Keratinocyte (primary cell): Measurements from ENCODE around the gene ERCC3. TPM values are rescaled to one million over a fixed set of nuclear protein-coding genes. Genes with fewer than 3 reads are reported as not detected.
"Not testable (repeated sequence)": the region's sequence is repeated elsewhere in the genome, so short reads cannot be mapped to it uniquely, and the experiment has no call there.

Experiments used
- DNase-seq: peaks from one replicate; pipeline ENCODE4 v3.0.0-alpha.2; 2011; ENCODE audit warnings: low read depth, missing footprints, low spot score
- FAIRE-seq: peaks from 2 replicates; lab custom pipeline; 2011; peaks lifted over from hg19 to GRCh38; lab: Jason Lieb, UNC
- H2AFZ ChIP-seq: 2 replicates; pipeline ENCODE4 v1.6.0; 2012; ENCODE audit warnings: low read length, control low read depth, inconsistent platforms; ENCODE audit not compliant: control insufficient read depth
- H3K27ac ChIP-seq: 2 replicates; pipeline ENCODE4 v1.5.1; 2011; ENCODE audit warnings: low read length; ENCODE audit not compliant: control insufficient read depth, insufficient read depth
- H3K27me3 ChIP-seq: 3 replicates; pipeline ENCODE4 v1.6.0; 2011; ENCODE audit warnings: low read length; ENCODE audit not compliant: control insufficient read depth, insufficient read depth; ENCODE audit errors: extremely low read depth
- H3K36me3 ChIP-seq, 2 experiments: 2 replicates in 1 of 2; 3 replicates in 1 of 2; pipeline ENCODE4 v1.5.1; 2011; ENCODE audit warnings: low read length in 2 of 2, mild to moderate bottlenecking in 1 of 2; ENCODE audit not compliant: control insufficient read depth in 2 of 2, insufficient read depth in 2 of 2; ENCODE audit errors: extremely low read depth in 1 of 2
- H3K4me1 ChIP-seq: 3 replicates; pipeline ENCODE4 v1.5.1; 2011; ENCODE audit warnings: low read length; ENCODE audit not compliant: control insufficient read depth, insufficient read depth; ENCODE audit errors: extremely low read depth
- H3K4me2 ChIP-seq: 3 replicates; pipeline ENCODE4 v1.6.0; 2011; ENCODE audit warnings: low read depth, low read length; ENCODE audit not compliant: control insufficient read depth, insufficient read depth; ENCODE audit errors: extremely low read depth
- H3K4me3 ChIP-seq, 3 experiments: fragments of 200-600 bp in 1 of 3; sonication (generic) in 1 of 3; 2 replicates in 2 of 3; 3 replicates in 1 of 3; pipeline ENCODE4 v1.5.1; 2011 to 2016; ENCODE audit warnings: low read length in 3 of 3, mild to moderate bottlenecking in 3 of 3, control low read depth in 2 of 3, inconsistent platforms in 1 of 3, low read depth in 1 of 3, mixed read lengths in 1 of 3, mixed run types in 1 of 3, moderate library complexity in 1 of 3; ENCODE audit not compliant: control insufficient read depth in 2 of 3, insufficient read depth in 2 of 3; ENCODE audit errors: extremely low read depth in 1 of 3
- H3K79me2 ChIP-seq: 2 replicates; pipeline ENCODE4 v1.6.0; 2012; ENCODE audit warnings: low read length; ENCODE audit not compliant: control insufficient read depth, insufficient read depth
- H3K9ac ChIP-seq: 3 replicates; pipeline ENCODE4 v1.6.0; 2011; ENCODE audit warnings: low read length; ENCODE audit not compliant: control insufficient read depth, insufficient read depth; ENCODE audit errors: extremely low read depth
- H3K9me1 ChIP-seq: 3 replicates; pipeline ENCODE4 v1.6.0; 2011; ENCODE audit warnings: low read length; ENCODE audit not compliant: control insufficient read depth, insufficient read depth; ENCODE audit errors: extremely low read depth
- H3K9me3 ChIP-seq: 2 replicates; pipeline ENCODE4 v1.5.1; 2012; ENCODE audit warnings: low read depth, low read length; ENCODE audit not compliant: control insufficient read depth
- H4K20me1 ChIP-seq: 3 replicates; pipeline ENCODE4 v1.6.0; 2011; ENCODE audit warnings: low read length; ENCODE audit not compliant: control insufficient read depth, insufficient read depth; ENCODE audit errors: extremely low read depth
- EZH2 ChIP-seq: IDR thresholded peaks from one replicate; pipeline ENCODE4 v1.6.1; 2012; ENCODE audit warnings: inconsistent platforms, mild to moderate bottlenecking, low read length, moderate library complexity
- dilution Hi-C: fragments of 300-500 bp; cut with MboI; formaldehyde crosslinking; loops from one replicate; pipeline ENCODE4 v1.7.0; 2020; ENCODE audit warnings: low sequenced_read_pairs; ENCODE audit not compliant: extremely low pct_ligation_motif_present
- polyA plus RNA-seq, 5 experiments: library from polyadenylated mRNA; depleted of rRNA in 3 of 5; stranded (reverse) in 3 of 5; stranded (forward) in 1 of 5; unstranded in 1 of 5; fragments of >200 nt; gene quantifications; 1 replicate in 1 of 5; 2 replicates in 3 of 5; 3 replicates in 1 of 5; pipeline versions ENCODE4 v1.2.1 to v1.2.3, GENCODE V29; 2011 to 2012; ENCODE audit warnings: missing spikeins in 2 of 5, low read depth in 1 of 5, low replicate concordance in 1 of 5
- TF ChIP-seq, protein P1 (sequence below), 3 experiments: IDR thresholded peaks in 1 of 3; conservative IDR thresholded peaks in 1 of 3; optimal IDR thresholded peaks in 1 of 3; 2 replicates in 2 of 3; 3 replicates in 1 of 3; pipeline versions ENCODE3 to v1.5.1; 2011; ENCODE audit warnings: low read length in 3 of 3, mild to moderate bottlenecking in 3 of 3, moderate library complexity in 2 of 3, control low read depth in 1 of 3, inconsistent platforms in 1 of 3; ENCODE audit not compliant: insufficient read depth in 2 of 3; ENCODE audit errors: extremely low read depth in 1 of 3

Gene ERCC3
- polyA plus RNA-seq, 1 donor (not counting 4 experiments of a cell fraction or from before 2014, with no cell fraction given): 40.6 TPM

DNA sequence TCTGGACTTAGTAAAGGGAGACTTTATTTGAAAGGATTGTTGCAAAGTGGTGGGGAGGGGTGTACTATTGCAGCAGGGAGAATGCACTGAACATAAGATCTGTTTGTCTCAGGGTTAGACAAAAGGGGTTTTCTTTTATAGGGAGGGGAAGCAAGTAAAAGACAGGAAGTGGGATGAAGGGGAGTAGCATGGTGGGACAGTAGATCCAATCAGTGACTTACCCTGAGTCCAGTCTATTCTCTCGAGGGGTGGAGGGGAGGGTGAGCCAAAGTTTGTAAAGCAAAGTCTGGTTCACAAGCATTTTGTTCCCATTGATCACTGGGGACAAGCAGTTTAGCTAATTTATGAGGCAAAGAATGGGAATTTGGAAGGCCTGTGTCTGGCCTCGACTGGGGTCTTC lies 38.8 kb downstream of the ERCC3 start:
- dilution Hi-C loops: no loop called here
- DNase-seq: no peak
- H2AFZ ChIP-seq: no peak overlapping the region
- H3K9me1 ChIP-seq: no peaks in the 10 kb centered on the region
- FAIRE-seq: no peak
- no peak overlapping the region for H3K27ac ChIP-seq
- no peaks in the 10 kb centered on the region for H3K79me2 ChIP-seq
- H3K36me3 ChIP-seq: peaks cover 7 to 12% of the 10 kb centered on the region in 2 experiments
- TF ChIP-seq EZH2: no peak
- TF ChIP-seq, protein P1, sequence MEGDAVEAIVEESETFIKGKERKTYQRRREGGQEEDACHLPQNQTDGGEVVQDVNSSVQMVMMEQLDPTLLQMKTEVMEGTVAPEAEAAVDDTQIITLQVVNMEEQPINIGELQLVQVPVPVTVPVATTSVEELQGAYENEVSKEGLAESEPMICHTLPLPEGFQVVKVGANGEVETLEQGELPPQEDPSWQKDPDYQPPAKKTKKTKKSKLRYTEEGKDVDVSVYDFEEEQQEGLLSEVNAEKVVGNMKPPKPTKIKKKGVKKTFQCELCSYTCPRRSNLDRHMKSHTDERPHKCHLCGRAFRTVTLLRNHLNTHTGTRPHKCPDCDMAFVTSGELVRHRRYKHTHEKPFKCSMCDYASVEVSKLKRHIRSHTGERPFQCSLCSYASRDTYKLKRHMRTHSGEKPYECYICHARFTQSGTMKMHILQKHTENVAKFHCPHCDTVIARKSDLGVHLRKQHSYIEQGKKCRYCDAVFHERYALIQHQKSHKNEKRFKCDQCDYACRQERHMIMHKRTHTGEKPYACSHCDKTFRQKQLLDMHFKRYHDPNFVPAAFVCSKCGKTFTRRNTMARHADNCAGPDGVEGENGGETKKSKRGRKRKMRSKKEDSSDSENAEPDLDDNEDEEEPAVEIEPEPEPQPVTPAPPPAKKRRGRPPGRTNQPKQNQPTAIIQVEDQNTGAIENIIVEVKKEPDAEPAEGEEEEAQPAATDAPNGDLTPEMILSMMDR (optimal IDR thresholded peaks at IDR 0.05 in 1 of 3, IDR thresholded peaks at IDR 0.05 in 1 of 3, conservative IDR thresholded peaks at IDR 0.05 in 1 of 3; ENCODE audit: extremely low read depth in 1 of 3, insufficient read depth in 2 of 3, low read length in 3 of 3): no peak
- no peak overlapping the region for H3K9ac ChIP-seq
- H3K4me3 ChIP-seq: no peak overlapping the region
- H3K9me3 ChIP-seq: no peaks in the 10 kb centered on the region
- H3K4me2 ChIP-seq: no peak overlapping the region
- H3K27me3 ChIP-seq: no peaks in the 10 kb centered on the region
- H4K20me1 ChIP-seq: no peaks in the 10 kb centered on the region
- peaks cover 4% of the 10 kb centered on the region for H3K4me1 ChIP-seq

DNA sequence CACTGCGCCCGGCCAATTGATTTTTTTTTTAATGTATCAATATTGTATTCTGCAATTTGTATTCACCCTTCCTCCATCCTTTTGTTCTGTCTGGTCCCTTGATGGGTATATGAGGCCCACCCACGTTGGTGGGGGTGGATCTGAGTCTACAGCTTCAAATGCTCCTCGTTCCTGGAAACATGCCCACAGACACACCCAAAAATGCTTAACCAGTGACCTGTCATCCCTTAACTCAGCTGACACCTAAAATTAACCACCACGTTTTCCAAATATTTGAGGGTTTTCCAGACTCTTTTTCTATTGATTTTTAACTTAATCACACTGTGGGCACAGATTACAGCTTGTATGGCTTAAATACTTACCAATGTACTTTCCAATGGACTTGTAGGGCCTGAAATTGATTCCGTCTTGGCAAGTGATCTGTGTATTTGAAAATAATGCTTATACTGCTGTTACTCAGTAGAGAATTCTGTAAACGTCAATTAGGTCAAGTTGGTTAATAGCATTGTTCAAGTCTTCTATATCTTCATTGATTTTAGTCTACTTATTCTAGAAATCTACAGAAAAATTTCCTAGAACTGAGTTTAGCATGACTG lies 39.5 kb downstream of the ERCC3 start:
- Histone ChIP-seq H3K4me1 (peaks cover 4% of the 10 kb centered on the region), H3K4me2 (no peak overlapping the region)
- FAIRE-seq: no peak

DNA sequence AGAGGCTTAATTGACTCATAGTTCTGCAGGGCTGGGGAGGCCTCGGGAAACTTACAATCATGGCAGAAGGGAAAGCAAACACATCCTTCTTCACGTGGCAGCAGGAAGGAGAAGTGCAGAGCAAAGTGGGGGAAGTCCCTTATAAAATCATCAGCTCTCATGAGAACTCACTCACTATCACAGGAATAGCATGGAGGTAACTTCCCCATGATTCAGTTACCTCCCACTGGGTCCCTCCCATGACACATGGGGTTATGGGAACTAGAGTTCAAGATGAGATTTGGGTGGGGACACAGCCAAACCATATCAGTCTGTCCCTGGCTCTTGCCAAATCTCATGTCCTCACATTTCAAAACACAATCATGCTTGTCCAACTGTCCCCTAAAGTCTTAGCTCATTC lies 52.8 kb downstream of the ERCC3 start:
- FAIRE-seq, H3K36me3 ChIP-seq, H2AFZ ChIP-seq, H3K27me3 ChIP-seq, H3K27ac ChIP-seq, H3K9me1 ChIP-seq, H3K4me2 ChIP-seq, H3K9me3 ChIP-seq, H3K4me3 ChIP-seq, H4K20me1 ChIP-seq, H3K4me1 ChIP-seq, H3K79me2 ChIP-seq, dilution Hi-C loops, H3K9ac ChIP-seq, DNase-seq: not testable (repeated sequence)

More for the DNA sequence above, 39.5 kb downstream of the ERCC3 start:
- no peak overlapping the region for H2AFZ ChIP-seq
- TF ChIP-seq, protein P1 (optimal IDR thresholded peaks at IDR 0.05 in 1 of 3, IDR thresholded peaks at IDR 0.05 in 1 of 3, conservative IDR thresholded peaks at IDR 0.05 in 1 of 3; ENCODE audit: extremely low read depth in 1 of 3, insufficient read depth in 2 of 3, low read length in 3 of 3): no peak
- TF ChIP-seq EZH2: no peak
- H4K20me1 ChIP-seq: no peaks in the 10 kb centered on the region
- no peak overlapping the region for H3K9ac ChIP-seq
- DNase-seq: no peak
- H3K27me3 ChIP-seq: no peaks in the 10 kb centered on the region
- H3K36me3 ChIP-seq: peaks cover 6 to 12% of the 10 kb centered on the region in 2 experiments
- H3K4me3 ChIP-seq: no peak overlapping the region
- no peaks in the 10 kb centered on the region for H3K79me2 ChIP-seq
- dilution Hi-C loops: no loop called here
- no peaks in the 10 kb centered on the region for H3K9me1 ChIP-seq
- H3K27ac ChIP-seq: no peak overlapping the region
- H3K9me3 ChIP-seq: no peaks in the 10 kb centered on the region
